Esophagus muscularis mucosa (tissue), 4 donors: ENCODE data around the gene PTPA.

Experiments used
- CTCF ChIP-seq, 3 experiments: fragments of 200-600 bp in 2 of 3; fragments of 450-650 bp in 1 of 3; sonication (generic) in 2 of 3; IDR thresholded peaks; one replicate each; pipeline ENCODE4 v1.5.1; 2017 to 2019; ENCODE audit warnings: antibody characterized with exemption in 3 of 3, mild to moderate bottlenecking in 2 of 3, moderate library complexity in 1 of 3
- EP300 ChIP-seq: sonication (generic); formaldehyde crosslinking; IDR thresholded peaks from one replicate; pipeline ENCODE4 v1.6.1; 2017; ENCODE audit warnings: antibody characterized with exemption
- POLR2A ChIP-seq: fragments of 450-650 bp; IDR thresholded peaks from one replicate; pipeline ENCODE4 v1.6.1; 2017; ENCODE audit warnings: antibody characterized with exemption, moderate library complexity, mild to moderate bottlenecking, low read depth
- POLR2AphosphoS5 ChIP-seq, 2 donors: sonication (generic); formaldehyde crosslinking; IDR thresholded peaks; one replicate each; pipeline ENCODE4 v1.6.1; 2017; ENCODE audit warnings: antibody characterized with exemption in 2 of 2

GRCh38 chr9:129183495-129184218 is 72.4 kb downstream of the PTPA start:
- no peak for TF ChIP-seq CTCF (IDR thresholded peaks at IDR 0.05)
- TF ChIP-seq POLR2AphosphoS5 (IDR thresholded peaks at IDR 0.05) = no peak
- no peak for TF ChIP-seq POLR2A
- TF ChIP-seq EP300 = no peak
